NCI-H146 treated with DMSO at 0.1 percent for 48 hours (cell line): ENCODE results near the gene RAB42.

ENCODE experiments used
- DNase-seq: peaks from one replicate; lab custom pipeline; 2025; ENCODE audit not compliant: unreplicated experiment; lab: John Stamatoyannopoulos, UW

The RAB42 gene

DNA sequence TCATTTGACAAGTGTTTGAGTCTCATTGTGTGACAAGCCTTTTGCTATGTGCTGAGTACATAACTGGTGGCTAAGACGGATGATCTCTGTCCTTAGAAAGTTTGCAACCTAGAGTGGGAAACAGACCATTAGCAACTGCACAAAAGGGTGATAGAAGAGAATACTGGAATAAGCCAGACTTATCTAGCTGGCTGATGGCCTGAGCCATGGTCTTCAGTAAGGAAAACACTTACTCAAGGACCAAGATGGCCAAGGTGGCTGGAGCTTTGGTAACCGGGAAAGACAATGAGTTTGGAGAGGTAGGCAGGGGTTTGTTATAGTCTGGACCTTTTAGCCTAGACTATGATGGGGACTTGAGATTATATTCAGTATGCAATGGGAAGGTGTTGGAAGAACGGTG is 52.4 kb downstream of the RAB42 start:
- no peak for DNase-seq
